ENCODE measurements around the gene EML6. TPM values are rescaled to one million over a fixed set of nuclear protein-coding genes. Genes with fewer than 3 reads are reported as not detected.

Gene EML6
- total and polyA plus RNA-seq, 10 of the 15 experiments (the other 5 are each of a cell fraction or from before 2014, with no cell fraction given) = 0.09 to 0.67 (median 0.21) TPM

DNA sequence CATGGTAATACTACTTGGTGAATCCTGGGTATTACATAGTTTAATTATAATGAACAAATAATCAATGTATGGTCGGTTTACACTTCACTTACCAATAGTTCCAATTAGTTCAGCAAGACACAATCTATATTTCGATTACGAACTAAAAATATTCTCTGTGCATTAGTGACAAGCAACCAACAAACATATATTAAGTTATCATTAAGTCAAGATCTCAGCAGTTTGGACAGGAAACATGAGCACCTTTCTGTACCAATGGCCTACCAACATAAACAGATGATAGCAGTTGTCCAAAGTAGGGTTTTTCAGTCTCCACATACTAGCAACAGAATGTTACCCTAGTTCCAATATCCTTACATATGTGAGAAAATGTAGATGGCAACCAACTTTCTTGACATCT lies 294.0 kb downstream of the EML6 start:
- ATAC-seq (no peak), DNase-seq (ENCODE audit: low read depth, low spot score) (no peak), FAIRE-seq (no peak)
- ChIA-PET POLR2A (interaction anchor here (0.6 kb wide), 1 partner anchor 45 kb away, joined by 3 read pairs; no protein-coding TSS in a partner anchor), SMC1A (ENCODE audit: uncharacterized antibody, unreplicated experiment) (interaction anchor here (1.7 to 12.9 kb wide), 7 partner anchors 8 to 152 kb away, joined by 5 to 260 read pairs (median 11); partner anchors contain the start of gene RTN4), CTCF (interaction anchor here (1.0 to 14.8 kb wide), 6 partner anchors 8 to 153 kb away, joined by 3 to 342 read pairs (median 10); partner anchors contain the start of gene RTN4), RAD21 (ENCODE audit: unreplicated experiment) (interaction anchor here (0.8 to 5.4 kb wide), 6 partner anchors 27 to 151 kb away, joined by 3 to 41 read pairs (median 8); no protein-coding TSS in a partner anchor)
- Histone ChIP-seq H3K36me3 (ENCODE audit: control insufficient read depth in 2 of 2, insufficient read depth in 2 of 2, low read length in 1 of 2) (0 out of 4 replicates have a peak, but pooled peaks cover 0 to 4% of the 10 kb centered on the region in 2 experiments), H3K9ac (ENCODE audit: control insufficient read depth, insufficient read depth, low read length) (no peak overlapping the region), H3K9me3 (replicated peaks; ENCODE audit: control insufficient read depth, insufficient read depth, low read length) (no peaks in the 10 kb centered on the region; the same call in none of the 3 replicates), H3K27ac (ENCODE audit: control insufficient read depth, insufficient read depth) (no peak overlapping the region), H3K4me1 (ENCODE audit: control insufficient read depth, insufficient read depth, low read length) (0 out of 2 replicates have a peak, but pooled peaks cover 6% of the 10 kb centered on the region), H3K4me3 (no peak overlapping the region), H3K79me2 (ENCODE audit: control insufficient read depth, insufficient read depth, low read length) (peaks cover 35% of the 10 kb centered on the region), H3K27me3 (replicated peaks in 1 of 2; ENCODE audit: control insufficient read depth in 2 of 2, insufficient read depth in 2 of 2, low read length in 1 of 2) (no peaks in the 10 kb centered on the region), H2AFZ (ENCODE audit: control insufficient read depth, low read depth, low read length) (no peak overlapping the region), H3K4me2 (ENCODE audit: control insufficient read depth, insufficient read depth) (no peak overlapping the region), H4K20me1 (ENCODE audit: control insufficient read depth, insufficient read depth) (no peaks in the 10 kb centered on the region)
- in situ Hi-C loops (cut with MboI) = loop anchor here (5.0 kb wide), 1 partner anchor 150 kb away; no protein-coding TSS in a partner anchor
- intact Hi-C loops (cut with micrococcal nuclease; ENCODE audit: unreplicated experiment) = no loop called here
- TF ChIP-seq, protein P1, sequence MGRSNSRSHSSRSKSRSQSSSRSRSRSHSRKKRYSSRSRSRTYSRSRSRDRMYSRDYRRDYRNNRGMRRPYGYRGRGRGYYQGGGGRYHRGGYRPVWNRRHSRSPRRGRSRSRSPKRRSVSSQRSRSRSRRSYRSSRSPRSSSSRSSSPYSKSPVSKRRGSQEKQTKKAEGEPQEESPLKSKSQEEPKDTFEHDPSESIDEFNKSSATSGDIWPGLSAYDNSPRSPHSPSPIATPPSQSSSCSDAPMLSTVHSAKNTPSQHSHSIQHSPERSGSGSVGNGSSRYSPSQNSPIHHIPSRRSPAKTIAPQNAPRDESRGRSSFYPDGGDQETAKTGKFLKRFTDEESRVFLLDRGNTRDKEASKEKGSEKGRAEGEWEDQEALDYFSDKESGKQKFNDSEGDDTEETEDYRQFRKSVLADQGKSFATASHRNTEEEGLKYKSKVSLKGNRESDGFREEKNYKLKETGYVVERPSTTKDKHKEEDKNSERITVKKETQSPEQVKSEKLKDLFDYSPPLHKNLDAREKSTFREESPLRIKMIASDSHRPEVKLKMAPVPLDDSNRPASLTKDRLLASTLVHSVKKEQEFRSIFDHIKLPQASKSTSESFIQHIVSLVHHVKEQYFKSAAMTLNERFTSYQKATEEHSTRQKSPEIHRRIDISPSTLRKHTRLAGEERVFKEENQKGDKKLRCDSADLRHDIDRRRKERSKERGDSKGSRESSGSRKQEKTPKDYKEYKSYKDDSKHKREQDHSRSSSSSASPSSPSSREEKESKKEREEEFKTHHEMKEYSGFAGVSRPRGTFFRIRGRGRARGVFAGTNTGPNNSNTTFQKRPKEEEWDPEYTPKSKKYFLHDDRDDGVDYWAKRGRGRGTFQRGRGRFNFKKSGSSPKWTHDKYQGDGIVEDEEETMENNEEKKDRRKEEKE (IDR thresholded peaks at IDR 0.05) = no peak
- no TSS peak for BruUV-seq (replicated peaks)
- WGBS (ENCODE audit: insufficient coverage, insufficient replicate concordance, low lambda C conversion rate, missing lambda C conversion rate) = 99% methylated on average over 3 of the region's 3 CpGs

DNA sequence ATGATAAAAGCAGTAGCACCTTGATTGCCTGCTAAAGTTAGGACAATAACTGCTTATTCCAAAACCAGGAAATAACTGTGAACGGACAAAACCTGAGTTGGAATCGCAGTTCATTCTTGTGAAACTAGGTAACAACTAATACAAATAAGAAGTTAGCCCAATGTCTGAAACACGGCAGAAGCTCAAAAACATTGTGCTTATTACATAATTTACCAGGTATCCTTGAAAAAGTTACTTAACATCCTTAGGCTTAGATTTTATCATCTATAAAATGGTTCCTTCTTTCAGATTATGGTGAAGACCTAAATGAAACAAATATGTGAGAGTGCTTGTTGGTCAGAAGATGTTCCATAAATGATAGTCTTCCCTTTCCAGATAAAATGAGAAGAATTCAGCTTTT lies 294.4 kb downstream of the EML6 start:
- no peak for DNase-seq (ENCODE audit: low read depth, low spot score)
- BruUV-seq (replicated peaks) = no TSS peak
- H3K27ac ChIP-seq (ENCODE audit: control insufficient read depth, insufficient read depth) = no peak overlapping the region
- no peaks in the 10 kb centered on the region; the same call in none of the 3 replicates for H3K9me3 ChIP-seq (replicated peaks; ENCODE audit: control insufficient read depth, insufficient read depth, low read length)
- 0 out of 2 replicates have a peak, but pooled peaks cover 2% of the 10 kb centered on the region for H3K4me1 ChIP-seq (ENCODE audit: control insufficient read depth, insufficient read depth, low read length)
- no peak overlapping the region for H3K9ac ChIP-seq (ENCODE audit: control insufficient read depth, insufficient read depth, low read length)
- FAIRE-seq = no peak
- intact Hi-C loops (cut with micrococcal nuclease; ENCODE audit: unreplicated experiment) (no loop called here), in situ Hi-C loops (cut with MboI) (loop anchor here (5.0 kb wide), 1 partner anchor 149 kb away; no protein-coding TSS in a partner anchor)
- 96% methylated on average over 3 of the region's 3 CpGs for WGBS (ENCODE audit: insufficient coverage, insufficient replicate concordance, low lambda C conversion rate, missing lambda C conversion rate)
- 0 out of 4 replicates have a peak, but pooled peaks cover 0 to 4% of the 10 kb centered on the region in 2 experiments for H3K36me3 ChIP-seq (ENCODE audit: control insufficient read depth in 2 of 2, insufficient read depth in 2 of 2, low read length in 1 of 2)
- no peak overlapping the region for H3K4me3 ChIP-seq
- no peaks in the 10 kb centered on the region for H3K27me3 ChIP-seq (replicated peaks in 1 of 2; ENCODE audit: control insufficient read depth in 2 of 2, insufficient read depth in 2 of 2, low read length in 1 of 2)
- ChIA-PET RAD21 (ENCODE audit: unreplicated experiment) (interaction anchor here (1.1 to 2.7 kb wide), 4 partner anchors 30 to 158 kb away, joined by 4 to 8 read pairs (median 8); no protein-coding TSS in a partner anchor), SMC1A (ENCODE audit: uncharacterized antibody, unreplicated experiment) (interaction anchor here (0.7 to 12.9 kb wide), 6 partner anchors 8 to 1199 kb away, joined by 3 to 260 read pairs (median 16); partner anchors contain the start of gene RTN4), CTCF (interaction anchor here (0.7 to 14.8 kb wide), 5 partner anchors 15 to 153 kb away, joined by 3 to 342 read pairs (median 5); partner anchors contain the start of gene RTN4), POLR2A (interaction anchor here (0.6 kb wide), 1 partner anchor 44 kb away, joined by 3 read pairs; no protein-coding TSS in a partner anchor)
- H4K20me1 ChIP-seq (ENCODE audit: control insufficient read depth, insufficient read depth) = no peaks in the 10 kb centered on the region
- ATAC-seq = no peak
- peaks cover 39% of the 10 kb centered on the region for H3K79me2 ChIP-seq (ENCODE audit: control insufficient read depth, insufficient read depth, low read length)
- TF ChIP-seq, protein P2, sequence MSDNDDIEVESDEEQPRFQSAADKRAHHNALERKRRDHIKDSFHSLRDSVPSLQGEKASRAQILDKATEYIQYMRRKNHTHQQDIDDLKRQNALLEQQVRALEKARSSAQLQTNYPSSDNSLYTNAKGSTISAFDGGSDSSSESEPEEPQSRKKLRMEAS (IDR thresholded peaks at IDR 0.05; ENCODE audit: low read depth, low read length) = no peak
- TF ChIP-seq DPF2 (IDR thresholded peaks at IDR 0.05) (no peak), EZH2 (IDR thresholded peaks at IDR 0.05; ENCODE audit: borderline replicate concordance, control insufficient read depth, low read depth, low read length) (no peak)
- TF ChIP-seq, protein P3, sequence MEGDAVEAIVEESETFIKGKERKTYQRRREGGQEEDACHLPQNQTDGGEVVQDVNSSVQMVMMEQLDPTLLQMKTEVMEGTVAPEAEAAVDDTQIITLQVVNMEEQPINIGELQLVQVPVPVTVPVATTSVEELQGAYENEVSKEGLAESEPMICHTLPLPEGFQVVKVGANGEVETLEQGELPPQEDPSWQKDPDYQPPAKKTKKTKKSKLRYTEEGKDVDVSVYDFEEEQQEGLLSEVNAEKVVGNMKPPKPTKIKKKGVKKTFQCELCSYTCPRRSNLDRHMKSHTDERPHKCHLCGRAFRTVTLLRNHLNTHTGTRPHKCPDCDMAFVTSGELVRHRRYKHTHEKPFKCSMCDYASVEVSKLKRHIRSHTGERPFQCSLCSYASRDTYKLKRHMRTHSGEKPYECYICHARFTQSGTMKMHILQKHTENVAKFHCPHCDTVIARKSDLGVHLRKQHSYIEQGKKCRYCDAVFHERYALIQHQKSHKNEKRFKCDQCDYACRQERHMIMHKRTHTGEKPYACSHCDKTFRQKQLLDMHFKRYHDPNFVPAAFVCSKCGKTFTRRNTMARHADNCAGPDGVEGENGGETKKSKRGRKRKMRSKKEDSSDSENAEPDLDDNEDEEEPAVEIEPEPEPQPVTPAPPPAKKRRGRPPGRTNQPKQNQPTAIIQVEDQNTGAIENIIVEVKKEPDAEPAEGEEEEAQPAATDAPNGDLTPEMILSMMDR (IDR thresholded peaks at IDR 0.05 in 2 of 3, conservative IDR thresholded peaks at IDR 0.05 in 1 of 3; ENCODE audit: control insufficient read depth in 2 of 3, extremely low read depth in 1 of 3, insufficient read depth in 1 of 3, low read depth in 3 of 3, low read length in 3 of 3) = no peak
- TF ChIP-seq, protein P4, sequence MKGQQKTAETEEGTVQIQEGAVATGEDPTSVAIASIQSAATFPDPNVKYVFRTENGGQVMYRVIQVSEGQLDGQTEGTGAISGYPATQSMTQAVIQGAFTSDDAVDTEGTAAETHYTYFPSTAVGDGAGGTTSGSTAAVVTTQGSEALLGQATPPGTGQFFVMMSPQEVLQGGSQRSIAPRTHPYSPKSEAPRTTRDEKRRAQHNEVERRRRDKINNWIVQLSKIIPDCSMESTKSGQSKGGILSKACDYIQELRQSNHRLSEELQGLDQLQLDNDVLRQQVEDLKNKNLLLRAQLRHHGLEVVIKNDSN (IDR thresholded peaks at IDR 0.05; ENCODE audit: borderline replicate concordance, extremely low read length, insufficient read depth, low read depth, low read length) = no peak
- no peak overlapping the region for H3K4me2 ChIP-seq (ENCODE audit: control insufficient read depth, insufficient read depth)
- H2AFZ ChIP-seq (ENCODE audit: control insufficient read depth, low read depth, low read length) = no peak overlapping the region

Measured in GM12878 (cell line).